Mesendoderm (in vitro differentiated cells): ENCODE results near the gene VSIG2.
A peak's percentile ranks its signal among the peaks of the same experiment; 100 is the strongest.

Source experiments
- DNase-seq: peaks from one replicate; pipeline ENCODE4 v3.0.0; 2013
- H2AK5ac ChIP-seq: 2 replicates; pipeline ENCODE4 v1.6.1; 2013; ENCODE audit warnings: low read length, inconsistent platforms
- H2BK120ac ChIP-seq: 2 replicates; pipeline ENCODE4 v1.6.1; 2013; ENCODE audit warnings: low read depth, mild to moderate bottlenecking, low read length, moderate library complexity, mixed read lengths
- H2BK15ac ChIP-seq: replicated peaks from 2 replicates; pipeline ENCODE4 v1.6.1; 2013; ENCODE audit warnings: low read depth, mild to moderate bottlenecking, moderate library complexity
- H2BK5ac ChIP-seq: 2 replicates; pipeline ENCODE4 v1.6.1; 2013; ENCODE audit warnings: low read length, inconsistent platforms
- H3K18ac ChIP-seq: 2 replicates; pipeline ENCODE4 v1.6.1; 2013; ENCODE audit warnings: mild to moderate bottlenecking, low read length, mixed read lengths
- H3K23ac ChIP-seq: one replicate; pipeline ENCODE4 v1.6.1; 2013; ENCODE audit warnings: low read length
- H3K27ac ChIP-seq: 2 replicates; pipeline ENCODE4 v1.5.1; 2013; ENCODE audit warnings: low read depth, mild to moderate bottlenecking, inconsistent platforms, low read length, moderate library complexity
- H3K27me3 ChIP-seq: 2 replicates; pipeline ENCODE4 v1.6.1; 2013; ENCODE audit warnings: low read length, control low read depth, mild to moderate bottlenecking, inconsistent platforms; ENCODE audit not compliant: insufficient read depth, poor library complexity
- H3K36me3 ChIP-seq: 2 replicates; pipeline ENCODE4 v1.6.1; 2013; ENCODE audit warnings: low read length, inconsistent platforms; ENCODE audit not compliant: control insufficient read depth, insufficient read depth
- H3K4ac ChIP-seq: one replicate; pipeline ENCODE4 v1.6.1; 2013; ENCODE audit warnings: low read depth, mild to moderate bottlenecking, low read length, moderate library complexity
- H3K4me1 ChIP-seq: 2 replicates; pipeline ENCODE4 v1.6.1; 2013; ENCODE audit warnings: low read depth, low read length, inconsistent platforms; ENCODE audit not compliant: control insufficient read depth
- H3K4me2 ChIP-seq: 2 replicates; pipeline ENCODE4 v1.6.1; 2013; ENCODE audit warnings: low read length
- H3K4me3 ChIP-seq: 2 replicates; pipeline ENCODE4 v1.5.1; 2013; ENCODE audit warnings: mild to moderate bottlenecking, low read length
- H3K56ac ChIP-seq: one replicate; pipeline ENCODE4 v1.6.1; 2013; ENCODE audit warnings: low read length
- H3K79me1 ChIP-seq: 2 replicates; pipeline ENCODE4 v1.6.1; 2013; ENCODE audit warnings: low read length, inconsistent platforms
- H3K79me2 ChIP-seq: 2 replicates; pipeline ENCODE4 v1.6.1; 2013; ENCODE audit warnings: mild to moderate bottlenecking, low read length; ENCODE audit not compliant: control insufficient read depth, insufficient read depth
- H3K9ac ChIP-seq: 2 replicates; pipeline ENCODE4 v1.6.1; 2013; ENCODE audit warnings: low read length, inconsistent platforms
- H4K5ac ChIP-seq: one replicate; pipeline ENCODE4 v1.6.1; 2013; ENCODE audit warnings: low read length
- H4K8ac ChIP-seq: one replicate; pipeline ENCODE4 v1.6.1; 2013; ENCODE audit warnings: low read depth, mild to moderate bottlenecking, control low read depth, low read length, moderate library complexity
- WGBS: extraction: QIAGEN DNeasy Blood & Tissue Kit; methylation state at CpG from one replicate; pipeline ENCODE4 v1.1.7; 2013; ENCODE audit warnings: low lambda C conversion rate, missing lambda C conversion rate; ENCODE audit not compliant: insufficient coverage; ENCODE audit errors: extremely low coverage; 5-methylcytosine and 5-hydroxymethylcytosine counted together

The VSIG2 gene

GRCh38 chr11:124748481-124749343, 3.3 kb downstream of the VSIG2 start:
- H3K9ac ChIP-seq: no peak overlapping the region
- H3K4me1 ChIP-seq: peaks cover 4% of the 10 kb centered on the region
- H3K4me2 ChIP-seq: no peak overlapping the region
- H4K8ac ChIP-seq: no peak overlapping the region
- peak overlapping the region; percentile 51 for H3K23ac ChIP-seq
- H3K4ac ChIP-seq: no peak overlapping the region
- H3K36me3 ChIP-seq: no peaks in the 10 kb centered on the region
- H3K4me3 ChIP-seq: no peak overlapping the region
- H2BK15ac ChIP-seq: no peak overlapping the region
- no peak overlapping the region for H2BK5ac ChIP-seq
- H4K5ac ChIP-seq: no peak overlapping the region
- no peak for DNase-seq
- no peaks in the 10 kb centered on the region for H3K79me2 ChIP-seq
- no peak overlapping the region for H3K56ac ChIP-seq
- no peaks in the 10 kb centered on the region for H3K79me1 ChIP-seq
- H2BK120ac ChIP-seq: no peak overlapping the region
- peaks cover 83% of the 10 kb centered on the region for H3K27me3 ChIP-seq
- no peak overlapping the region for H2AK5ac ChIP-seq
- H3K27ac ChIP-seq: no peak overlapping the region
- WGBS: no CpG with 5 or more reads among the region's 12 CpGs
- H3K18ac ChIP-seq: no peak overlapping the region

- Histone ChIP-seq H3K56ac (no peak overlapping the region), H3K23ac (no peak overlapping the region), H2AK5ac (no peak overlapping the region), H4K5ac (no peak overlapping the region), H3K4ac (no peak overlapping the region), H3K36me3 (no peaks in the 10 kb centered on the region), H3K4me1 (peaks cover 4% of the 10 kb centered on the region), H3K4me2 (no peak overlapping the region), H2BK5ac (no peak overlapping the region), H3K79me1 (no peaks in the 10 kb centered on the region), H3K27ac (no peak overlapping the region), H3K79me2 (no peaks in the 10 kb centered on the region), H4K8ac (no peak overlapping the region), H3K27me3 (peaks cover 88% of the 10 kb centered on the region), H2BK15ac (no peak overlapping the region), H3K4me3 (no peak overlapping the region), H3K9ac (no peak overlapping the region), H2BK120ac (no peak overlapping the region), H3K18ac (no peak overlapping the region)
- WGBS: no CpG with 5 or more reads among the region's 7 CpGs
- no peak for DNase-seq
These were observed 4.0 kb downstream of the VSIG2 start for GRCh38 chr11:124748100-124748418.

- Histone ChIP-seq H3K79me1 (no peaks in the 10 kb centered on the region), H2AK5ac (no peak overlapping the region), H2BK15ac (no peak overlapping the region), H2BK5ac (no peak overlapping the region), H4K5ac (no peak overlapping the region), H3K27me3 (peaks cover 89% of the 10 kb centered on the region), H3K4ac (no peak overlapping the region), H3K27ac (no peak overlapping the region), H3K4me2 (no peak overlapping the region), H3K9ac (no peak overlapping the region), H4K8ac (no peak overlapping the region), H3K4me1 (peaks cover under 1% of the 10 kb centered on the region), H2BK120ac (no peak overlapping the region), H3K18ac (no peak overlapping the region), H3K4me3 (no peak overlapping the region), H3K36me3 (no peaks in the 10 kb centered on the region), H3K56ac (no peak overlapping the region), H3K79me2 (no peaks in the 10 kb centered on the region), H3K23ac (no peak overlapping the region)
- no CpG with 5 or more reads among the region's 14 CpGs for WGBS
- DNase-seq: no peak
These were observed 4.5 kb downstream of the VSIG2 start for GRCh38 chr11:124747406-124748099.

GRCh38 chr11:124746621-124747243, 5.3 kb downstream of the VSIG2 start:
- H3K36me3 ChIP-seq: no peaks in the 10 kb centered on the region
- no peak overlapping the region for H3K23ac ChIP-seq
- H3K18ac ChIP-seq: no peak overlapping the region
- peak overlapping the region; percentile 80 for H3K4me3 ChIP-seq
- peak; percentile 93 for DNase-seq
- no peaks in the 10 kb centered on the region for H3K79me1 ChIP-seq
- no peak overlapping the region for H4K8ac ChIP-seq
- no CpG with 5 or more reads among the region's 37 CpGs for WGBS
- H3K56ac ChIP-seq: peak overlapping the region; percentile 81
- H3K9ac ChIP-seq: peak overlapping the region; percentile 47
- no peak overlapping the region for H2BK15ac ChIP-seq
- H2BK5ac ChIP-seq: no peak overlapping the region
- no peak overlapping the region for H4K5ac ChIP-seq
- H3K27ac ChIP-seq: no peak overlapping the region
- no peak overlapping the region for H2BK120ac ChIP-seq
- peak overlapping the region; percentile 92 for H3K4me2 ChIP-seq
- no peaks in the 10 kb centered on the region for H3K4me1 ChIP-seq
- peaks cover 89% of the 10 kb centered on the region for H3K27me3 ChIP-seq
- H3K4ac ChIP-seq: no peak overlapping the region
- no peaks in the 10 kb centered on the region for H3K79me2 ChIP-seq
- no peak overlapping the region for H2AK5ac ChIP-seq

- WGBS: no CpG with 5 or more reads among the region's 41 CpGs
- Histone ChIP-seq H3K79me1 (no peaks in the 10 kb centered on the region), H3K4me1 (no peaks in the 10 kb centered on the region), H3K18ac (no peak overlapping the region), H3K36me3 (no peaks in the 10 kb centered on the region), H2AK5ac (no peak overlapping the region), H3K4ac (no peak overlapping the region), H3K27ac (no peak overlapping the region), H4K5ac (no peak overlapping the region), H3K56ac (peak overlapping the region; percentile 81), H2BK15ac (no peak overlapping the region), H3K79me2 (no peaks in the 10 kb centered on the region), H3K9ac (peak overlapping the region; percentile 47), H2BK120ac (no peak overlapping the region), H4K8ac (no peak overlapping the region), H3K4me3 (peak overlapping the region; percentile 80), H3K4me2 (peak overlapping the region; percentile 92), H3K27me3 (peaks cover 89% of the 10 kb centered on the region), H2BK5ac (no peak overlapping the region), H3K23ac (no peak overlapping the region)
- DNase-seq: no peak
These were observed 6.0 kb downstream of the VSIG2 start for GRCh38 chr11:124745835-124746620.
